Activated gamma-delta T cell (primary cell): ENCODE data around the gene PTBP1.
"Not testable (repeated sequence)": the region's sequence is repeated elsewhere in the genome, so short reads cannot be mapped to it uniquely, and the experiment has no call there.

ENCODE experiments used
- DNase-seq: peaks from one replicate; lab custom pipeline; 2025; lab: John Stamatoyannopoulos, UW

Gene PTBP1

GRCh38 chr19:853614-854220 lies 56.5 kb downstream of the PTBP1 start:
- DNase-seq, result not testable (repeated sequence)

- no peak for DNase-seq
These were observed 57.3 kb downstream of the PTBP1 start for GRCh38 chr19:854549-854948.

GRCh38 chr19:855142-855541 lies 57.9 kb downstream of the PTBP1 start:
- DNase-seq, result no peak

- no peak for DNase-seq
These were observed 58.4 kb downstream of the PTBP1 start for GRCh38 chr19:855566-856120.

- DNase-seq, result no peak
These were observed 61.0 kb downstream of the PTBP1 start for GRCh38 chr19:858284-858683.

GRCh38 chr19:858868-859843 lies 61.9 kb downstream of the PTBP1 start, which contains the start of gene CFD:
Gene CFD (plus strand): TSS chr19:859664. CDS start chr19:859690, 26 bp downstream.
- no peak for DNase-seq

GRCh38 chr19:861141-861755 lies 64.0 kb downstream of the PTBP1 start:
- DNase-seq, result no peak
